Ishikawa (cell line): ENCODE measurements around the gene SRD5A1.

Source experiments
- CREB1 ChIP-seq: IDR thresholded peaks from 2 replicates; pipeline ENCODE4 v1.6.1; 2012; ENCODE audit warnings: low read depth
- EP300 ChIP-seq: IDR thresholded peaks from 2 replicates; pipeline ENCODE4 v1.6.1; 2012; ENCODE audit warnings: borderline replicate concordance
- MAX ChIP-seq: IDR thresholded peaks from 2 replicates; pipeline ENCODE4 v1.6.1; 2012
- RAD21 ChIP-seq: IDR thresholded peaks from 2 replicates; pipeline ENCODE4 v1.6.1; 2012; ENCODE audit warnings: low read depth
- REST ChIP-seq: IDR thresholded peaks from 2 replicates; pipeline ENCODE4 v1.6.1; 2012; ENCODE audit warnings: low read depth, mild to moderate bottlenecking

DNA sequence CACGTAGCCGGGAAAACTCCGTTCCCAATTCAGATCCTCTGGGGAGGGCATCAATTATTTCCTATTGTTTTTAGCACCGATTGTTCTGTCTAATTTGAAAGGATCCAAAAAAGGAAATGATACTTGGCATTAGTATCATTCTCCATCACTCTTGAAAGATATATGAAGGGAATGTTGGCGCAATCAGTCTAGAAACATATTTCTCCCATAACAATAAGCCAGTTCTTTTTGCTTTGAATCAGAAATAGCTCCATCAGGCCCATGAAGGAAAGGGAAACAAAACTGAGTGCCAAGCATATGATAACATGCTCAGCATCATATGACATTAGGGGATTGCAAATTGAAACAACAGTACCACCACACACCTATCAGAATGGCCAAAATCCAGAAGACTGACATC is 39.8 kb downstream of the SRD5A1 start:
- no peak for TF ChIP-seq CREB1
- TF ChIP-seq MAX = no peak
- no peak for TF ChIP-seq REST
- no peak for TF ChIP-seq RAD21
- TF ChIP-seq EP300 = no peak
